Measurements from ENCODE around the gene PACSIN2. TPM values are rescaled to one million over a fixed set of nuclear protein-coding genes. Genes with fewer than 3 reads are reported as not detected.
A peak's percentile ranks its signal among the peaks of the same experiment; 100 is the strongest.

The PACSIN2 gene
- polyA plus RNA-seq, 3 donors from 2014 or later, result 18.4 to 31.6 (median 23.0) TPM

DNA sequence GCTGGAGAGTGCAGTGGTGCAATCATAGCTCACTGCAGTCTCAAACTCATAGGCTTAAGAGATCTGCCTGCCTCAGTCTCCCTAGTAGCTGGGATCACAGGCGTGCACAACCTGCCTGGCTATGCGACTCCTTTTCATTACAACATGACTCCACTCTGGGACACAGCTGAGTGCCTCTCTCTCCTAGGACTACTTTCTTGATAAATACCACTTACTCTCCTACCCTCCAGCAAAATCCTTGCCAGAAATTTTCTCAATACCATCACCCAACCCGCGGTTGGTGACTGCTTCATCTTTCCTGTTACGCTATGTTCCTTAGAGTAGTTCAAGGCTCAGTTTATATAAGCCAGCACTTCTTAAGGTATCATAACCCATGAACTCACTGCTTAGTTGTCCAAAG, 184.8 kb downstream of the PACSIN2 start:
- H3K36me3 Mint-ChIP-seq, result peaks cover 19 to 35% (median 22%) of the 10 kb centered on the region in 3 donors
- H3K27ac Mint-ChIP-seq, result peak overlapping the region in 3 of 6 donors; percentile 14 to 31 (median 24)
- H3K9me3 Mint-ChIP-seq, result peaks cover 0 to 2% (median 0%) of the 10 kb centered on the region in 6 donors
- H3K27me3 Mint-ChIP-seq (ENCODE audit: low read depth in 3 of 3), result peaks cover 7 to 10% (median 8%) of the 10 kb centered on the region in 3 donors
- DNase-seq, result no peak
- peaks cover 25 to 44% of the 10 kb centered on the region in 2 donors for H3K4me1 Mint-ChIP-seq
- peak overlapping the region in 1 of 5 donors; percentile 9 for H3K4me3 Mint-ChIP-seq

GRCh38 chr22:42829302-42829701, 185.6 kb downstream of the PACSIN2 start:
- H3K27me3 Mint-ChIP-seq (ENCODE audit: low read depth in 3 of 3), result peaks cover 7 to 10% (median 8%) of the 10 kb centered on the region in 3 donors
- H3K9me3 Mint-ChIP-seq, result peaks cover 0 to 2% (median 0%) of the 10 kb centered on the region in 6 donors
- H3K27ac Mint-ChIP-seq, result peak overlapping the region; percentile 38 to 92 (median 82)
- peak overlapping the region; percentile 32 to 71 (median 34) for H3K4me3 Mint-ChIP-seq
- peak in 1 of 3 donors; percentile 17 for DNase-seq
- peaks cover 17 to 34% (median 23%) of the 10 kb centered on the region in 3 donors for H3K36me3 Mint-ChIP-seq
- H3K4me1 Mint-ChIP-seq, result peaks cover 27 to 44% of the 10 kb centered on the region in 2 donors

DNA sequence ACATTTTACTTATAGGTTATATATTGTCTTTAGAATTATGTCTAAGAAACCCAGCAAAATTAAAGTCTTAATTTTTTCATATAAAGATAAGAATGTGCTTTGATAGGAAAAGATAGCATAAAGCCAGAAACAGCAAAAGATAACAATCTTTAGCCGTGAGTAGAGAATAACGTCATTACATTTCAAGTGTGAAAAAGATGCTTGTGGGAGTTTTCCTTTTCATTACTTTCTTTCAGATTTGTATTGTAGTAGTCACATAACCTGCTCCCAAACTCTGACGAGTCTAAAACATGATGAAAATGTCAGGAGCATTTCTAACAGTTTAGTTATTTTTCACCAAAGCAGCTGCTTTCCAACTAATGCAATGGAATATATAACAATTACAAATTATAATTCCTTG, 189.2 kb downstream of the PACSIN2 start:
- Mint-ChIP-seq H3K27ac (peak overlapping the region in 5 of 6 donors; percentile 66 to 85 (median 72)), H3K27me3 (ENCODE audit: low read depth in 3 of 3) (peaks cover 6 to 10% (median 7%) of the 10 kb centered on the region in 3 donors), H3K4me1 (peaks cover 29 to 48% of the 10 kb centered on the region in 2 donors), H3K4me3 (peak overlapping the region in 4 of 5 donors; percentile 6 to 54 (median 30)), H3K9me3 (peaks cover 0 to 2% (median 0%) of the 10 kb centered on the region in 6 donors), H3K36me3 (peaks cover 29 to 35% (median 31%) of the 10 kb centered on the region in 3 donors)
- DNase-seq, result peak; percentile 35 to 52 (median 39)

DNA sequence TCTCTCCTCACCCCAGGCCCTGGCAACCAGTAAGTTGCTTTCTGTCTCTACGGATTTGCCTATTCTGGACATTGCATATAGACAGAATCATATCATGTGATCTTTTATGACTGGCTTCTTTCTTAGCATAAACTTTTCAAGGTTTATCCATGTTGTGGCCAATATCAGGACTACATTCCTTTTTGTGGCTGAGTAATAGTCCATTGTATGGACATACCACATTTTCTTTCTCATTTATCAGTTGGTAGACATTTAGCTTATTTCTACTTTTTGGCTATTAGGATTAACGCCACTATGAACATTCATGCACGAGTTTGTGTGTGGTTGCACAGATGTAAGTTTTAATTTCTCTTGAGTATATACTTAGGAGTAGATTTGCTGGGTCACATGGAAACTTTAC, 193.6 kb downstream of the PACSIN2 start:
- H3K36me3 Mint-ChIP-seq, result peaks cover 35 to 41% (median 39%) of the 10 kb centered on the region in 3 donors
- no peak overlapping the region for H3K4me3 Mint-ChIP-seq
- H3K4me1 Mint-ChIP-seq, result peaks cover 17 to 23% of the 10 kb centered on the region in 2 donors
- H3K27ac Mint-ChIP-seq, result peak overlapping the region in 2 of 6 donors; percentile 5 to 53
- H3K9me3 Mint-ChIP-seq, result no peaks in the 10 kb centered on the region
- peaks cover 0 to 2% (median 0%) of the 10 kb centered on the region in 3 donors for H3K27me3 Mint-ChIP-seq (ENCODE audit: low read depth in 3 of 3)
- no peak for DNase-seq

- H3K27me3 Mint-ChIP-seq (ENCODE audit: low read depth in 3 of 3), result peaks cover 0 to 2% (median 0%) of the 10 kb centered on the region in 3 donors
- H3K4me3 Mint-ChIP-seq, result no peak overlapping the region
- peaks cover 11 to 15% of the 10 kb centered on the region in 2 donors for H3K4me1 Mint-ChIP-seq
- H3K9me3 Mint-ChIP-seq, result no peaks in the 10 kb centered on the region
- peak in 1 of 3 donors; percentile 24 for DNase-seq
- peaks cover 35 to 47% (median 39%) of the 10 kb centered on the region in 3 donors for H3K36me3 Mint-ChIP-seq
- peak overlapping the region in 5 of 6 donors; percentile 0 to 77 (median 27) for H3K27ac Mint-ChIP-seq
These were observed 194.7 kb downstream of the PACSIN2 start for GRCh38 chr22:42820045-42820763.

Other genes with a start within 250 kb of the PACSIN2 start
- gene ARFGAP3, start 157.9 kb downstream of the PACSIN2 start, polyA plus RNA-seq, result 10 to 100 TPM; 58.3 to 63.7 (median 60.6) TPM
- 10 to 100 TPM in 1 of 3 donors, 1 to 10 TPM in 2; 9.4 to 14.4 (median 9.9) TPM for gene TTLL1, start 74.2 kb upstream of the PACSIN2 start, polyA plus RNA-seq
- 1 to 10 TPM in 1 of 3 donors, under 1 TPM in 1, not detected in 1; 0.45 to 1.6 TPM for gene BIK, start 95.6 kb upstream of the PACSIN2 start, polyA plus RNA-seq
- 10 to 100 TPM in 1 of 3 donors, 1 to 10 TPM in 2; 5.8 to 10.2 (median 9.6) TPM for gene MCAT, start 128.2 kb upstream of the PACSIN2 start, polyA plus RNA-seq
- gene TSPO, start 136.4 kb upstream of the PACSIN2 start, polyA plus RNA-seq, result 100 to 1,000 TPM; 338 to 509 (median 463) TPM
- 10 to 100 TPM; 10.8 to 17.5 (median 16.4) TPM for gene TTLL12, start 172.0 kb upstream of the PACSIN2 start, polyA plus RNA-seq